A172 (cell line): Measurements from ENCODE around the gene TTC27. TPM values are rescaled to one million over a fixed set of nuclear protein-coding genes. Genes with fewer than 3 reads are reported as not detected.

Source experiments
- DNase-seq: peaks from one replicate; pipeline ENCODE4 v3.0.0-alpha.2; 2015; ENCODE audit warnings: low spot score
- total RNA-seq: library from RNA; depleted of rRNA; stranded (reverse); fragments of >200 nt; shearing (Covaris generic); gene quantifications from 2 replicates; pipeline ENCODE4 v1.2.3, GENCODE V29; 2014

TTC27 gene
- total RNA-seq, 1 experiment from 2014 or later, result 22.5 TPM

DNA sequence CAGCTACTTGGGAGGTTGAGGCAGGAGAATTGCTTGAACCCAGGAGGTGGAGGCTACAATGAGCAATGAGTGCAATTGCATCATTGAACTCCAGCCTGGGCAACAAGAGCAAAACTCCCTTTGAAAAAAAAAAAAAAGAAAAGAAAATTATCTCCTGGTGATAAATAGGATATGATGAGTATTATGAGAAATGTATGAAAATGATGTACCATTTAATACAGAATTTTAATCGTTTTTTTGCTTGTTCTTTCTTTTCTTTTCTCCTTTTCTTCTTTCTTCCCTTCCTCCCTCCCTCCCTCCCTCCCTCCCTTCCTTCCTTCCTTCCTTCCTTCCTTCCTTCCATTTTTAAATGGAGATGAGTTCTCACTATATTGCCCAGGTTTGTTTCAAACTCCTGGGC, 40.4 kb downstream of the TTC27 start:
- DNase-seq, result no peak

DNA sequence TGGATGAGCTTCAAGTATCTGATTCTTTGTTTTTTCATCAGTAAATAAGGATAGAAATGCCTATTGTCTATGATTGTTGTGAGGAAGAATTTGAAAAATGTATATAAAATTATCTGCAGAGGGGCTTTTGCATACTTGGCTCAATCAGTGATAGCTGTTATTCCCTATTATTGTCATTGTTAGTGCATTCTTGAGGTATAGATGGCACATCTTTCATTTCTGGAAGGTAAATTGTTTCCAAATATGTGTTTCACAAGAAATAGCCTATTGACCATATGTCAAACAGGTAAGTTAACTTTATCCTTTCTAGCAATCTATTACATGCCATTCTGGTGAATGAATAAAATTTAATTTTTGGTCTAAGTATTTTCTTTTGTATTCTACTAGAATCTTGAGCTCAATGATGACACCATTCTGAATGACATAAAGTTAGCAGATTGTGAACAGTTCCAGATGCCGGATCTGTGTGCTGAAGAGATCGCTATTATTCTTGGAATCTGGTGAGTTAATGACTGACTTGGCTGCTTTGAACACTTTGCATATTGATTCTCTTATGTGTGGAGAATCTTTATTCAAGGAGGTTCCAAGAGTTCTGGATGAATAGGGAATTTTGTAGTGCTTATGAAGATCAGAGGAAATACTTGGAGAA, 44.2 kb downstream of the TTC27 start:
- DNase-seq, result no peak

DNA sequence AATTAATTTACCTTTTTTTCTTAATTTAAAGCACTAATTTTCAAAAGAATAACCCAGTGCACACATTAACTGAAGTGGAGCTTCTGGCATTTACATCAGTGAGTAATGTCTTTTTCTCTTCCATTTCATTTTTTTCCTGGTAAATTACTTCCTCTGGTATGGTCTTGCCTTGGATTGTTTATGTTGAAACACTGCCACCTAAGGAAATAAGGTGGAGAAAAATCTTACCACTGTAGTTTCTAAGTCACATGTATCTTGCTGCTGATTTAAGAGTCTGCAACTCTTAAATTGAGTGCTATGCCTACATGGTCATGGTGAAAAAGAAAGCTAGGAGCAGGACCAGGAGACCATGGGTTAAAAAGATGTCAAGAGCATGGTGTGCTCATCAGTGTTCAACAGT, 51.0 kb downstream of the TTC27 start:
- DNase-seq, result peak; percentile 60

DNA sequence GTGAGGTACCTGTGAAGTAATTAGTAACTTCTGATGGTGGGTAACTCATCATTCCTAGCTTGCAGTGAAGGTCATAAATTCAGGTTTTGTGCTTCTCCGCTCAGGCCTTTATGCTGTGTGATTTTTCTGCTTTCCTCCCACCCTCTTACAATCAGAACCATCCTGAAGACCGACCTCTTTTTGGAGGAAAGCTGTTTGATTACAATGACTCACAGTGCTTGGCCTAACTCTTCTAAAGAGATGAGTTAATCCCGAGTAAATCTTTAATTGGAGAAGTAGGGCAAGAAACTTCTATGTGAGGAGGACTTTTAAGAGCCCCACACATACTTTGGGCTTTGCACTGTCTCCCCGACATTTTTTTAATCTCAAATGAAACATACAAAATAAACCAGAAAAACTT, 53.1 kb downstream of the TTC27 start:
- DNase-seq, result no peak

DNA sequence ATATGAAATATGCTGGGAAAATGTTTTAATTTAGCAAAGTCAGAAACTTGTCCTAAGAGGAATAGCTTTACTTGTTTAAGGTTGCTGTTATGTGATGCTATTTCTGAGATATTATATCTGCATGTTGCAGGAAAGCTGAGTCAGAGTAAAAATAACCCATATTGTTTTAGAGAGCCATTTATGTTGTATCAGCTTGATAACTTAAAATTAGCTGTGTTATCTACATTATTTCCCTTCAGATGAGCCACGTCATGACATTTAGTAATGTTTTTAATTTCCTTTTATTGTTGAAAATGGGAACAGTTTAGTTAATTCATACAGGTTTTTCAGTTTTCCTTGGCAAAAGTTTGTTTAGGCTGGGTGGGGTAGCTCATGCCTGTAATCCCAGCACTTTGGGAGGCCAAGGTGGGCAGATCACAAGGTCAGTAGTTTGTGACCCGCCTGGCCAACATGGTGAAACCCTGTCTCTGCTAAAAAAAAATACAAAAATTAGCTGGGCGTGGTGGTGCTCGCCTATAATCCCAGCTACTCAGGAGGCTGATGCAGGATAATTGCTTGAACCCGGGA, 55.8 kb downstream of the TTC27 start:
- no peak for DNase-seq

DNA sequence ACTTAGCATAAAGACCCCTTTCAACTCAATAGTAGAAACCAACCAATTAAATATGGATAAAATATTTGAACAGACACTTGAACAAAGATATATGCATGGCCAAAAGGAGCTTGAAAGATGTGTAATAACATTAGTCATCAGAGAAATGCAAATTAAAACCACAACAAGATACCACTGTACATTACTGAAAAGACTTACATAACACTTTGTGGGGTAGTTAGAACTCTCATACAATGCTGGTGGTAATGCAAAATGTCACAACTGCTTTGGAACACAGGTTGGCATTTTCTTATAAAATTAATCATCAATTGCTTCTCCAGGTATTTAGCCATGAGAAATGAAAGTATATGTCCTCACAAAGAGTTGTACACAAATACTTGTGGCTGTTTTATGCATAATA, 60.7 kb downstream of the TTC27 start:
- peak; percentile 40 for DNase-seq

DNA sequence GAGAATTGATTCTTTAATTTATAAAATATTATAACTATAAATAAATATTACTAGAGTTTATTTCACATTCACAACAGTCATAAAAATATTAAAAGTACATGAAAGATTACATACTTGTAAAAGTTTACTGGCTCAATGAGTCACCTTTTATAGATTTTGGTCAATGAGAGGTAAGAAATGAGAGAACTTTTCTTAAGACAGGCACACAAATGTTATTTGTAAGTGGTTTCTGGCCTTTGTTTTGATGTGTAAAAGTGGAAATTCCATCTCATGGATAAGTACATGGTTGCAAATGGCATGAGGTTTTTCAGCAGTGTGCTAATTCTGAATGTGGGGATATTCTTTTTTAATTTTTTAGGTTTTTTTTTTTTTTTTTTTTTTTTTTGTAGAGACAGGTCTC, 63.8 kb downstream of the TTC27 start:
- no peak for DNase-seq

DNA sequence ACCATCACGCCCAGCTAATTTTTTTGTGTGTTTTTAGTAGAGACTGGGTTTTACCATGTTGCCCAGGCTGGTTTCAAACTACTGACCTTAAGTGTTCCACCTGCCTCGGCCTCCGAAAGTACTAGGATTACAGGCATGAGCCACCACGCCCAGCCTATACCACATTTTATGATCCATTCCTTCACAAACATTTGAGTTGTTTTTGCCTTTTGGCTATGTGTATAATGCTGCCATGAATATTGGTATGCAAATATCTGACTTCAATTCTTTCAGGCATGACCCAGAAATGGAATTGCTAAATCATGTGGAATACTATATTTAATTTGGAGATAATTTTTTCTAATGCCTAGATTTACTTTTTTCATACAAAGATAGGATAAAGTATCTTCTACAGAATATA, 68.6 kb downstream of the TTC27 start:
- DNase-seq, result no peak

DNA sequence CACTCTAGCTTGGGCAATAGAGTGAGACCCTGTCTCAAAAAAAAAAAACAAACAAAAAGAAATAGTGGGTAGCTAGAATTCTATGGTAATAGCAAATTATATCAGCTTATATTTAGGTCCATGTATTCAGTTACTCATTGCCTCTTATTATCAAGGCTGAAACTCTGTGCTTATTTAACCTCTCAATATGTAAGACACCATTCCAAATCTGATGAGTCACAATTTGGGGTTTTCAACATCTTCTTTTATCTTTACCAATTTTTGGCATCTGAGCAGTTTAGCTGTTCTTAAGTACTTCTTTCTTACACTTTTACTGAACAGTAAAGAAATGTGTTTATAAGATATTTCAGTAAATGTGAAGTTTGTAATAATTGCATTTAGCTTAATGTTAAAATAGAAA, 69.3 kb downstream of the TTC27 start:
- peak; percentile 51 for DNase-seq

DNA sequence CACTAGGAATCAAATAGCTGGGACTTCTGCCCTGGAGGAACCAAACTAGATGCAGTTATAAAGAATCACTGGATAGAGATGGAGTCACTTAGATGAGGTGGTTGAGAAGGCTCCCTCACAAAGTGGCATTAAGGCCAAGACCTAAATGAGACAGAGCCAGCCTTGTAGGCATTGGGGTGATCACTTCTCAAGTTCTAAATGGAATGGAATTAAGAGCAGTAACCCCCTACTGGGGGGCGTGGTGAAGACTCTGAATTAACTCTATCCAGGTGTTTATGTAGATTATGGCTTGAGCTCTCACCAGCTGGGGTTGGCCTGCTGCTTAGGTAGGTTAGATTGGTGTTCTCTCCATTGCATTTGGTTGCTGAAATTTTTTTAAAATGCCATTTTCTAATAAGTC, 71.3 kb downstream of the TTC27 start:
- no peak for DNase-seq

DNA sequence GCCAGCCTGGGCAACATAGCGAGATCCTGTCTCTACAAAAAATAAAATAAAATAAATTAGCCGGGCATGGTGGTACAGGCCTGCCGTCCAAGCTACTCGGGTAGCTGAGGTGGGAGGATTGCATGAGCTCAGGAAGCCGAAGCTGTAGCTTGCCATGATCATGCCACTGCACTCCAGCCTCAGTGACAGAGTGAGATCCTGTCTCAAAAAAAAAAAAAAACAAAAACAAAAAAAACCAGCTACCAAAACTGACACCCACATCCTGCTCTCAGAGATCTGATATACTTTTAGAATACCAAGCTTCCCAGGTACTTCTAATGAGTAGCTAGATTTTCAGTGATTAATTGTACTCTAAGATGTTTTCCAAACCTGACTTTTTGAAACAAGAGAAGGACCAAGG, 74.0 kb downstream of the TTC27 start:
- DNase-seq, result no peak

DNA sequence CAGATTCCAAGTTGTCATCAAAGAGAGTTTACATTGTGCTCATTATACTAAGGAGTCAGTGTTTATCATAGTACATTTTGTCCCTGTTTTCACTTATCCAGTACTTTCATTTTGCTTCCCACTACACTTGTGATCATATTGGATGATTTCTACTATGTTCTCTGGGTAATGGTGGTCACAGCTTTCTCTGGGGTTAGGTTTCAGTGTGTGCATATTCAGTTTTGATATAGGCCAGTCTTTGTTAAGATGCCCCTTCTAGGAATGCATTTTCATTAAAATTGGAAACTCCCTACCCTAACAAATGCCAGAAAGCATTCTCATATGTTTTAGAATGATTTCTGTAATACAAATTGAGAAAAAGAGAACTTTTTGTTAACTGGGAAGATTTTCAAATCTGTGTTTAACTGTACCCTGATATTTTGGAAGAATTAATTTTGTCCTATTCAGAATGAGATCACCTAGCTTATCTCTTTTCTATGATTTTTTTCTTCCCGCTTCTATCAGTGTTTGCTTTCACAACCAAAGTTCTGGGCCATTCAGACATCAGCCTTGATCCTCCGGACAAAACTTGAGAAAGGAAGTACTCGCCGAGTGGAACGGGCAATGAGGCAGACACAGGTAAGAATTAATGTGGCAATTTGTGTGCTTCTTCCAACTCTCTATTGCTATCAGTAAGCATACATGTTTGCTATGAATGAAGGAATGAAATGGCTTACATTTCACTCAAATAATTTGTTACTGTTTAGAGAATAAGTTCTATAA, 74.6 kb downstream of the TTC27 start:
- DNase-seq, result no peak

DNA sequence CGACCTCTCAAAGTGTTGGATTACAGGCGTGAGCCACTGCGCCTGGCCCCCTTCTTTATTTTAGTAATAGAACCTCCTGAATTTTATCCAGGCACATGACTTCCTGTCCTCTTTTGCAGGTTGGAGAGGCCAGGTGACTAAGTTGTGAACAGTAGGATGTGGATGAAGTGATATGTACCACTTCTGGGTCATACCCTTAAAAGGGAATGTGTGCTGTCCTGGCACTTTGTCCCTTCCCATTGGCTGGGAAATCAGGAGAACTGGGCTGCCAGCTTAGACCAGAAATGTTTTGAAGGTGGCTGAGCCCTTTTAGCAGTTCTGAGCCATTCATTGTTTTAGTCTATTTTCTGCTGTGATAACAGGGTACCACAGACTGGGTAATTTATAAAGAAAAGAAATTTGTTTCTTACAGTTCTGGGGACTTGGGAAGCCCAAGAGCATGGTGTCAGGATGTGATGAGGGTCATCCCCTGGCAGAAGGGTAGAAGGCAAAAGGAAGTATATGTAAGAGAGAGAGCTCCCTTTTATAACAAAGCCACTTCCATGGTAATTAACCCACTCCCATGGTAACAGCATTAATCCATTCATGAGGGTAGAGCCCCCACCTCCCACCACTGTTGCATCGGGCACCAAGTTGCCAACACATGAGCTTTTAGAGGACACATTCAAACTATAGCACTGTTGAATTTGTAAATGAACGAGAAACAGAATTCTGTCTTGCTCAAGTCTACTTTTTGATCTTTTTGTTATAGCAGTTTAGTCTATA, 79.1 kb downstream of the TTC27 start:
- no peak for DNase-seq

DNA sequence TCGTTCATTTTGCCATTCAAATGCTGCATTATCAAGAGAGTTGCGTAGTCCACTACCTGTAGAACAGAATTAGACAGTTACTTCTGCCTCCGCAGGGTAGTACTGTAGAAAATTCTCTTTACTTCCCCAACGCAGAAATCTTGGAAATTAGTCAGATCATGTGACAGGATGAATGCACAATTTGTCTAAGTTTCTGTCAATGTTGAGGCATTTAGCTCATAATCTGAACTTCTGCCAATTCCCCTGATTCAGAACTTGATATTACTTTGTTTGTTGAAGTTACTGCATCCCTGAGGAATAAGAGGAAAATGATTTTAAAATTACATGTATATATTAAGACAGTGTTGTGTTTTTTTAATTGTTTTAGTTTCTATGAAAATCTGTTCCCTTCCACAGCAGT, 83.4 kb downstream of the TTC27 start:
- peak; percentile 63 for DNase-seq

DNA sequence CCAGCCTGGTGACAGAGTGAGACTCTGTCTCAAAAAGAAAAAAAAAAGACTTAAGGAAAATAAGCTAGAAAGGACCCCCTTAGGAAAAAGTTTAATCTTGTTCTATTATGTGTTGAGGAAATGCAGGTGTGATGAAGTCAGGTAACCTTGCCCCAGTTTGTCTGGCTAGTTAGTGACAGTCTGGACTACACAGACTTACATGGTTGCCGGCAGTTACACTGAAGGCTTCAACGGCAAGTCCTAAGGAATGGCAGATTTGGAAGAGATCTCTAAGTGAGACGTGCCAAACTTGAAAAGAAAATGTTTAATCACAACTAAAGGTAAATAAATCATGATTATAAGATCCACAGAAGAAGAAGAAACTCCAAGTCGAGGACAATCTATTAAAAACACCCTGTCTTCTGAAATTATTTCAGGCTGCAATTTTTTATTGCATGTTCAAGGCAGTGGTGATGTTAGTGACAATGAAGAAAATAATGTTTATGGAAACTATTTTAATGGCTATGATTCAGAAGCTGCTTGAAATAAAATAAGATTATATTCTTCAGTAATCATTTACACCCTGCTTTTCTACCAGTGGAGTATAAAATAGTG, 84.2 kb downstream of the TTC27 start:
- DNase-seq, result no peak

DNA sequence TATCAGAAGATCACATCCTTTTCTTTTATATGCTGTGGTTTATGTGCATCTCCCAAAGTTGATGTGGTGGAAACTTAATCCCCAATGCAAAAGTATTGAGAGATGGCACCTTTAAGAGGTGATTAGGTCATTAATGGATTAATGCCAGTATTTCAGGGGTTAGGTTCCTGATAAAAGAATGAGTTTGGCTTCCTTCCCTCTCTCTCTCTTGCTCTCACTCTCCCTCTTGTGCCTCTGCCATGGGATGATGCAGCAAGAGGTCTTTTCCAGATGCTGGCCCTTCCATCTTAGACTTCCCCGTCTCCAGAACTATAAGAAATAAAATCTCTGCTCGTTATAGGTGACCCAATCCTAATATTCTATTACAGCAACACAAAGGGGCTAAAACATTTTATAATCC, 85.0 kb downstream of the TTC27 start:
- DNase-seq, result no peak

DNA sequence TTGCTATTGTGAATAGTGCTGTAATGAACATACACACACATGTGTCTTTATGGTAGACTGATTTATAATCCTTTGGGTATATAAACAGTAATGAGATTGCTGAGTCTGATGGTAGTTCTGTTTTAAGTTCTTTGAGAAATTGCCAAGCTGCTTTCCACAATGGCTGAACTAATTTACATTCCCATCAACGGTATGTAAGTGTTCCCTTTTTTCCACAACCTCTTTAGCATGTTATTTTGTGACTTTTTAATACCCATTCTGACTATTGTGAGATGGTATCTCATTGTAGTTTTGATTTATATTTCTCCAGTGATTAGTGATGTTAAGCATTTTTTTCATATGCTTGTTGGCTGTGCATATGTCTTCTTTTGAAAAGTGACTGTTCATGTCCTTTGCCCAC, 86.7 kb downstream of the TTC27 start:
- no peak for DNase-seq

DNA sequence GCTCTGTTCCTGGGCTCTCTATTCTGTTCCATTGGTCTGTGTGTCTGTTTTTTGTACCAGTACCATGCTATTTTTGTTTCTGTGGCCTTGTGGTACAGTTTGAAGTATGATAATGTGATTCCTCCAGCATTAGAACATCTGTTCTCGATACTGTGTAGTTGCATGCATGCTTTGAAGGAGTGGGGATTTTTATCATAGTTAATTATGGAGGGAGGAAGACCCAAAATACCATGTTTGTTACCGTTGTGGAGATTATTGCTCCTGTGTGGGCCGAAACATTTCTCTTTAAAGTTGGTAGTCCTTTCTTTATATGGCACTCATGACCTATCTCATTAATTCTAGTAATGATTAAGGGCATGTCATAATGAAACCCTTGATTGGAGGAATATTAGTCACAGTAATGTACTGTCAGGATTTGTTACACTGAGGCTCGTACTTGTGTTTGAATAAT, 87.6 kb downstream of the TTC27 start:
- no peak for DNase-seq

DNA sequence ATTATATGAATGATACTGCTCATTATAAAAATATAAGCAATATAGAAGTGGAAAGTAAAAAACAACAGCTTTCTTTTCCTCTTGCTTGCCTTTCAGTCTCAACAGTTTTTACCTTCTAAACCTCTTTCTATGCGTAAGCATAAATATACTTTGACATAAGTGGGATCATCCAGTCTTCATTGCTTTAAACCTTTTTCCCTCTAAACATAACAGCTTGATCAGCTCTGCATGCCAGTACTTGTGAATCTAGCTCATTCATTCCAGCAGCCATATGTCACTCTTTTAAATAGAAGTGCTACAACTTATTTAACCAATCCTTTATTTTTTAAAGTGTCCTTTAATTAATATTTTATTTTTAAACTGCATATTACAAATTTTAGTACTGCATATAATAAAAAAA, 88.1 kb downstream of the TTC27 start:
- DNase-seq, result no peak

DNA sequence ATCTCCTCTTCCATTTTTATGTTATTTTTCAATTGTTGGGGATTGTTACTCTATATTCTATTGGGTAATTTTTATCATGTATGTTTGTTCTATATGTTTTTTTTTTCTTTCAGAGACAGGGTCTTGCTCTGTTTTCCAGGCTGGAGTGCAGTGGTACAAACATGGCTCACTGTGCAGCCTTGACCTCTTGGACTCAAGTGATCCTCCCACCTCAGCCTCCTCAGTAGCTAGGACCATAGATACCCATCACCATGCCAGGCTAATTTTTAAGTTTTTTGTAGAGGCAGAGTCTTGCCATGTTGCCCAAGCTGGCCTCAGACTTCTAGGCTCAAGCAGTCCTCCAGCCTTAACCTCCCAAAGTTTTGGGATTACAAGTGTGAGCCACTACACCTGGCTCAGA, 88.7 kb downstream of the TTC27 start:
- no peak for DNase-seq

DNA sequence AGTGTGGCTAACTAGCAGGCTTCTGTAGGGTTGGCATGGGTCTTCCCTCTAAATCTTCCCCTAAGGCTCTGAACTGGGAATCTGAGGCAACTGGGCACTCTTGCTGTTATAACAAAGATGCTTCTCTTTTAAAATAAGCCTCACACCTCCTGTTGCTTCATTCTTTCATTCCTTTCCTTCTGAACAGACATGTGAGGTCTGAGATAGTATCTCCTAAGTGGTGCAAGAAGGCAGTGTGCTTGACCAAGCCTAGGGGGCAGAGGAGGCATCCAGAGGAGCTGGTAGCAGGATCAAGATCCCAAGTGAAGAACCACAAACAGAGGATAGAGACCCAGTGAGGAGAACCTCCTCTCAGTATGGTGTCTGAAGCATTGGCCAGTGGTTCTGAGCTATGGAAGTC, 90.9 kb downstream of the TTC27 start:
- no peak for DNase-seq

DNA sequence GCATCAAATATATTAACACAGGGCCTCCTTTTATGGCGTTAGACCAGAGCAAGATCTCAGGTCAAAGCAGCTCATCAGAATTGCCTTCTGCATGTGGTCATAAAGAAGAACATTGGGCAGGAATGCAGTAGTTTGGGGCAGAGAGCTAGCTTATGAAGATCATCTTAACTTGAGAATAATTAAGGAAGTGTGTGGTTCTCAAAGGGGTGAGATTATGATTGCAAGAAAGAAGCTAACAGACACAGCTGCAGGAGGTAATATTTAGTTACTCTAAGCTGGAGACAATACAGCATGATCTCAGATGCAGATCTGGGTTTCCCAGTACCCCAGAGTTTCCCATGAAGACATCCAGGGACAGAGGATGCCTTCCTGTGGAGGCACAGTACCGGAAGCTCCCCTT, 91.6 kb downstream of the TTC27 start:
- DNase-seq, result no peak
